Activated CD4-positive, alpha-beta T cell treated with anti-CD3 and anti-CD28 coated beads, Interleukin-2, Interleukin-4, amounts not matched to agents 100 ng/mL and 50 ng/mL, durations not matched to agents 16 hours and 8 hours (primary cell): ENCODE measurements around the gene HEPHL1.

Experiments
- DNase-seq: peaks from one replicate; pipeline ENCODE4 v3.0.0-alpha.2; 2020; ENCODE audit warnings: low spot score

The HEPHL1 gene

DNA sequence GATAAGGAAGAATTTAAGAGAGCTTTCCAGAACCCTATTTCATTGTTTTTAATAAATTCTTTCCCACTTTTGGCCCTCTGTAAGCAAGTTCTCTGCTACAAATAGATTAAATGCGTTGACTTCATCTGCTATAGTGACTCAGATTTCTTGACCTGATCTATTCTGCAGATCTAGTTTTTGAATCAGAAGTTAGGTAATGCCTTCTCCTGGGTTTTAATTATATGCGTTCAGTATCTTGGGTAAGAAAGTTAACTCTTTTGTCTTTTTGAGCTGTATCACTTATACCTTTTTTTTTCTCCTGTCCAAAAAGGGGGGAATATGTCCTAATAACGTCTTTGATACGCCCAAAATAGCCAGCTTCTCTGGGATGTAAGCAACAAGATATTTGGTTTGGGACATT is 2.4 kb upstream of the HEPHL1 start:
- no peak for DNase-seq

- DNase-seq: no peak
Observed at GRCh38 chr11:94023856-94024255, 2.7 kb downstream of the HEPHL1 start.

- no peak for DNase-seq
Observed at GRCh38 chr11:94024547-94024946, 3.4 kb downstream of the HEPHL1 start.

DNA sequence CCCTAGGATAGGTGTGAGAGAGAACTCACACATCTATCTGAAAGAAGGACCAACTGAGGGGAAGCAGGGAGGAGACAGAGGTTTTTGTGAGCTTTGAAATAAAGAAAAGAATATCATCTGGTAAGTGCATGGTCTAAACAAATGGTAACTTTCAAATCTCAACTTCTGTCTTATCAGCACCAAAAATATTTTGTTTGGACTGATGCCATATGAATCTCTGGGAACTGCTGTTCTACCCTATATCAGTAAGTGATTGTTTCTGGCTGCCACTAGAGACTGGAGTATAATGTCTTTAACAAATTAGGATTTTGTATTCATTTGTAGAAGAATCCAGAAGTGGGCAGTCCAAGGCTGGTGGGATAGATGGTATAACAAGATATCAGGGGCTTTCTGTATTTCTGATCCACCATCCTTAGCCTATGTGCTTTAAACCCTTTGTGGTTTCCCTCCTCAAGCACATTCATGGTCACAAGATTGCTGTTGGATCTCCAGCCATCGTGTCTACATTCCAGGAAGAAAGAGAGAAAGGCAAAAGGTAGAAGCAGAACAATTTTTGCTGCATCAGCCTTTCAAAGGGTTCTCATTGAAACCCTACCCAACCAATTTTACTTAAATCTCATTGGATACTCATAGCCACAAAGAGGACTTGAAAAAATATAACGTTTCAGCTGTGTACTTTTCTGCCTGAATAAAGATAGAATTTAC is 4.7 kb downstream of the HEPHL1 start:
- no peak for DNase-seq

DNA sequence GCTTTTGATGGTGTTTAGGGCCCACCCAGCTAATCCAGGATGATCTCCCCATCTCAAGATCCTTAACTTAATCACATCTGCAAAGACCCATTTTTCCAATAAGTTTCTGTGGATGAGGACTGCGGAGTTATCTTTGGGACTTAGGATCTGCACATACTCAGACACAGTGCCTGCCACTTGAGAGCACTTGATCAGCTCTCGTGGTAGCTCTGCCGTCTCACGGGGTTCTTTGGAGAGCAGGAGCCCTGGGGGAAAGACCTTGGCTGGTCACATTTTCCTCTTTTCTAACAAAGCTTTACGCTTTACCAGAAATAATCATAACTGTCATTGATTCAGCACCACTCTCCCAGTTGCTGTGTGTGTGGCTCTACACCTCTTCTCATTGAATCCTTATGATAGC is 6.1 kb downstream of the HEPHL1 start:
- DNase-seq: no peak

GRCh38 chr11:94028436-94028835 is 7.3 kb downstream of the HEPHL1 start:
- no peak for DNase-seq

GRCh38 chr11:94030059-94030458 is 8.9 kb downstream of the HEPHL1 start:
- DNase-seq: no peak

DNA sequence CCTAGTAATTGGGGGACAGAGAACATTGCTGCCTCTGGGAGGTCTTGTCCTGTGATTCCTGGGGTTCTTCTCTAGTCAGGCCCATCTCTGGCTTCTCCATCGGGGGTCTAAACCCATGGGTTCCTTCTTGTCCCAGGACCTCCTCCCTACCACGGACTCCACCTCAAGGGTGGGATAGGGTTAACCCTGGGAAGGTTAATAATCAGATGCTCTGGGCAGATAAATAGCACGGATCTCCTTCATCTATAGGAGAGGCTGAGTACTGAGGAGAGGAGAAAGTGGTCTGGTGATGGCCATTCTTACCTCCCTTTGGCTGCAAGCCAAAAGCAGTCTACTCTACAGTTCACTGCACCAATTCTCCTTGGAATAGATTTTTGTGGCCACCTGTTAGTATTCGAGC is 10.5 kb downstream of the HEPHL1 start:
- DNase-seq: no peak

GRCh38 chr11:94032066-94032465 is 10.9 kb downstream of the HEPHL1 start:
- DNase-seq: no peak

DNA sequence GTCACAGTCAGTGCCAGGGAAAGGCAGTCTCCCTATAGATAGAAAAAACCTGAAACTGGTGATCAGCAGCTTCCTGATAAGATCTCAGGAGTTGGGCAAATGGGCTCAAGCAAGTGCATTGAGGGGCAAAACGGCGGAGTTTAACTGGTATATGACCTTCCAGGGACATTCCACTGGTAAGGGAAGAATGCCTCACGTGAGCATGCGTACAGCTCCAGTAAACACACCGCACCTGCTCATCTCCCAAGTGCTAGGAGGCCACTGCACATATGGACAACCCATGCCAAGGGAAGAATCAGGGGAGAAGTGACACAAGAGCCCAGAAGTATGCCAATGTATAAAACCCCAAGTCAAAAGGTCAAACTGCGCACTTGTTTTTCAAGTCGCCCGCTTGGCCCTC is 11.6 kb downstream of the HEPHL1 start:
- no peak for DNase-seq

GRCh38 chr11:94034207-94034606 is 13.1 kb downstream of the HEPHL1 start:
- no peak for DNase-seq

DNA sequence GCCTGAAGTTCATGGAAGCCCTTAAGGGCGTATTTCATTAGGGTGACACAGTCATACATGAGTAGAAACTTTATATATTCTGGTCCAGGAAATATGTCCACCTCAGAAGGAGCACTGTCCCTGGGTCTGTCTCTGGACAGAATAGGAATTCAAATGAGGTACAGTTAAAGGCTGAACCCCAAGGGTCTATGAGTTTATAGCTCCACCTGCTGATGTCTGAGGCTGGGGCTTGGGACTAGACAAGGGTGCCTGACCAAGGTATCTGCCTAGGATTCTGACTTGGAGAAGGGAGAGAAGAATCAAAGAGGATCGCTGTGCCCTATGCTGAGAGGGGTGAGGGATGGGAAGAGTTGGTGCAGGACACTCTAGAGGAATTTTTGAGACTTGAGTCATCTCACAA is 14.9 kb downstream of the HEPHL1 start:
- DNase-seq: no peak

GRCh38 chr11:94043241-94043640 is 22.1 kb downstream of the HEPHL1 start:
- no peak for DNase-seq

DNA sequence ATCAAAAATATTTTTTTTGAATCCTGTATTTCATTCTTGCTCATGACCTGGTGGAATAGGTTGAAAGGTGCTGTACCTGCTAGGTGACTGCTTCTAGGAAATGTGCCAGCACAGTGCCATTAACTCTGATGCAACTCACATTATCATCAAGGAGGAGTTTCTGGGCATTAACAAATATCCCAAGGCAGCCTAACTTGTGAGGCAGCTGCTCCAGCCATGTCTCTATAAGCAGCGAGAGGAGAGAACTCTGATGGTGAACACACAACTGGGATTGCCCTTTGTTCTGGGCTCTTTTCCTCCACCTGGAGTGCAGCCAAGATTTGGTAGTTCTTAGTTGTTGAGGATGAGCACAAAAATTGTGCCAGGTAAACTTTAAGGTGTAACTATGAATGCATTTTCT is 25.6 kb downstream of the HEPHL1 start:
- DNase-seq: no peak

DNA sequence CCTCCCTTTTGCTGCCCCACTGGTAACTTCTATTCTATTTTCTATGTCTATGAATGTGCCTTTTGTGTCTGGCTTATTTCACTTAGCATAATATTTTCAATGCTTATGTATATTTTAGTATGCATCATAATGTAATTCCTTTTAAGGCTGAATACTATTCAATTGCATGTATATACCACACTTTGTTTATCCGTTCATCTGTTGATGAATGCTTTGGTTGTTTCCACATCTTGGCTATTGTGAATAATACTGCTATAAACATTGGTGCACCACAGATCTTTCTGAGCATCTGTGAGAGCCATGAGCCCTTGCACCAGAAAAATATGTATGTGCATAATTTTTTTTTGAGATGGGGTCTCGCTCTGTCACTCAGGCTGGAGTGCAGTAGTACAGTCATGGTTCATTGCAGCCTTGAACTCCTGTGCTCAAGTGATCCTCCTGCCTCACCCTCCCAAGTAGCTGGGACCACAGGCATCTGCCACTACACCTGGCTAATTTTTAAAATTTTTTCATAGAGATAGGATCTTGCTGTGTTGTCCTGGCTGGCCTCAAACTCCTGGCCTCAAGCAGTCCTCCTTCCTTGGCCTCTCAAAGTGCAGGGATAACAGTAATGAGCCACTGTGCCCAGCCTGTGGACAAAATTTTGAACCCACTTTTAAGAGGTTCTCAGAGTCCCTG is 27.0 kb downstream of the HEPHL1 start:
- no peak for DNase-seq

- DNase-seq: no peak
Observed at GRCh38 chr11:94049351-94049750, 28.2 kb downstream of the HEPHL1 start.

DNA sequence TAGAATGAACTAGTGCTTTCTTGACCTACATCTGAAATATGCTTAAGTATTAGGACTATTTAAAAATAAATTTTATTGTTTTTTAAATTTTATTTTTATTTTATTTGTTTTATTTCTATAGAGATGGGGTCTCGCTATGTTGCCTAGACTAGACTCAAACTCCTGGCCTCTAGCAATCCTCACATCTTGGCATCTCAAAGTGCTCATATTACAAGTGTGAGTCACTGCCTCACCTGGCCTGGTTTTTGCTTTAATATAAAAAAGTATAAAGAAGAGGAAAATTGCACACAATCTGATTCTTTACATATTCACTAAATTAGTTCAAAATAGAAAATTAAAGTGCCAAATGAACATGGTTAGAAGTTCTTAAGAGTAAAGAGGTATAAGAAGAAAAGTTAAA is 37.5 kb downstream of the HEPHL1 start:
- no peak for DNase-seq

DNA sequence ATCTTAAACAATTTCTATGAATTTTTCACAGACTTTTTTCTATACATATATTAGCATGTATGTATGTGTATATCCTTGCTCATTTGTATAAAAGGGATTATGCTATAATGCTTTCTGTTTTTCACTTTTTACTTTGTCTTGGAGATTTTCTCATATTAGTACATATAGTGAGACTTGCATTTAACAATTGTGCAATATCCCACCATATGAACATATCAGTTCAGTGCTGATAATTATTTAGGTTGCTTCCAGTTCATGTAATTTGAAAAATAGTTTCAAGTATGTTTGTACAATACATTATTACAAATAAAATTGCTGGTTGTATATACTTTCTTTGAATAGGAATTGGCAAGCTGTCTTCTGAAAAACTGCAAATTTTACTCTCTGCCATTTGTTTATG is 37.9 kb downstream of the HEPHL1 start:
- DNase-seq: no peak

DNA sequence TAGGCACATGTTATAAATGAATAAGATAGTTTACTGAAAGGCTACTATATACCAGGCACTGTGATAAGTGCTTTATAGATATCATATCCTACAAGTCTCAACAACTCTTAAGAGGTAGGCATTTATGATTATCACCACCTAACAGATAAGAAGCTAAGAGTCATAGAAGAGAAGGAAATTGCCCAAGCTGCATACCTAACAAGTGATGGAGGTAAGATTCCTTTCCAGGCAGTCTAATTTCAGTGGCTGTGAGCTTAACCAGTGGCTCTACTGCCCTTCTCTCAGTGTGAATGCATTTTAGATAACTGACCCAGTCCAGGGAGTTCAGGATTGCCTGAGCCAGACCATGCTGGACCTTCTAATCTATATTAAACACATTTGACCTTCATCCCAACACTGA is 39.2 kb downstream of the HEPHL1 start:
- no peak for DNase-seq

DNA sequence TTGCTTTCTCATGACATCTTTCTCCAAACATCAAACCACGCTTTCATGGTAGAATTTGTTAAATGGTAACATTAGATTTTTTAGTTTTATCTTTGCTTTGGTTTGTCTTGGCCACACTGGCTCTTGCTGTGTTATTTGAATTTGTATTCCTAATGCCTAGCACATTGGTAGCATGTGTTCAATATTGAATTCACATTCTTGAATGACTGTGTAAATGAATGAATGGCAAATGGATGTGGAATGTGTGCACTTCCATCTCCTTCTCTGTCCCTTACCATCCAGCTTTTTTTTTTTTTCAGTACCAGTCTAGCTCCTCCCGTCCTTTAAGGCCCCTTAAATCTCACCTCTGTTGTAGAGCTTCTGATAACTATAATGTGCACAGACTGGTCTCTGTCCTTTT is 41.2 kb downstream of the HEPHL1 start:
- no peak for DNase-seq

- no peak for DNase-seq
Observed at GRCh38 chr11:94066901-94067429, 45.8 kb downstream of the HEPHL1 start.

DNA sequence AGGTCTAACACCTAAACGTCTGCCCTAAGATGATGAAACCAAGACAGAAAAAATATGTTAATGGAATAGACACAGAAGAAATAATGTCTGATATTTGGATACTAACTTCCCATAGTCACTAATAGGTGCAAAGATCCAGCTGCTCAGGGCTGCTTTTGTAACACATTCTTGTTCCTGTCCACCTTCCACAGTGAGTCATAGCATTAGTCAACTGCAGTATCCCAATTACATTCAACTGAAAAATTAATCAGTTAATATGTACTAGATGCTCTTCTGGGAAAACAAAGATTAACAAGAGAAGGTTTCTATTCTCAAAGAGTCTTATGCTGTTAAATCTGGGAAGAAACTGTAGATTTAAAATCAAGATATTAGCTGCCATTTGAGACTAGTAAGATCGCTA is 47.6 kb downstream of the HEPHL1 start:
- no peak for DNase-seq

DNA sequence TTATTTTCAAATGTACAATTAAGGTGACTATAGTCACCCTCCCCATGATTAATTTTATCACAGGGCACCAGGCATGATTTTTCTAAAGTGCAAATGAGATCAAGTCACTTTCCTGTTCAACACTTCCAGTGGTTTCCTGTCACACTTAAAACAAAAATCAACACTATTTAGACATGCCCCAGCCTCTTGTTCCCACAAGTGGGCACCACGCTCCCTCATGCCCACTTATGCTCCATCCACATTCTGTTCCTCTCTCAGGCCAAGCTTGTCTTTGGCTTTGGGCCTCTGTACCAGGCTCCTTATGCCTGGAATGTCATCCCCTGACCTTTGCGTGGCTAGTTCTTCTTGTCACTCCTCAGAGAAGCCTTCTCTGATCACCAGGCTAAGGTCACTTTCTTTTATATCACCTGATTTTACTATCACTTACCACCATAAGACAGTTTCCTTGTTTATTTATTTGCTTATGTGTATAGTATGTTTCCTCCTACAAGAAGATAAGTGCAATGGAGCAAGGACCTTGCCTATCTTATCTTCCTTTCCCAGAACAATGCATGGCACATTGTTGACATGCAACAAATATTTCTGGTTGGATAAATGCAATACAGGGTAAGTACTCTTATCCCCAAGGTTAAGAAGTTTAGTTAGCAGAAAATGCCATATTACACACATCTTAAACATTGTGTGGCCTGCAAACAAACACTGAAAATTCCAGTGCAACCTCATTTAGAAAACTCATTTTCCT is 56.6 kb downstream of the HEPHL1 start:
- no peak for DNase-seq
